A549 (cell line): Measurements from ENCODE around the gene OR2T10.
"Not testable (repeated sequence)": the region's sequence is repeated elsewhere in the genome, so short reads cannot be mapped to it uniquely, and the experiment has no call there.

Experiments
- CEBPB ChIP-seq, 2 experiments: fragments of >200 bp in 1 of 2; sonication (Bioruptor Twin) in 1 of 2; formaldehyde crosslinking in 1 of 2; IDR thresholded peaks; 2 replicates each; pipeline ENCODE4 v1.6.1; 2012 to 2016
- JUN ChIP-seq, 2 experiments: fragments of >200 bp; sonication (Bioruptor Twin); formaldehyde crosslinking; IDR thresholded peaks; 2 replicates in 1 of 2; 3 replicates in 1 of 2; pipeline ENCODE4 v1.6.1; 2016 to 2017
- JUNB ChIP-seq: fragments of >200 bp; sonication (Bioruptor Twin); formaldehyde crosslinking; IDR thresholded peaks from 2 replicates; pipeline ENCODE4 v1.6.1; 2016
- MAZ ChIP-seq: fragments of 150-350 bp; IDR thresholded peaks from 2 replicates; pipeline ENCODE4 v1.6.1; 2014; ENCODE audit warnings: antibody characterized with exemption, low read depth, low read length, borderline replicate concordance
- MYC ChIP-seq: IDR thresholded peaks from 2 replicates; pipeline ENCODE4 v1.6.1; 2012; ENCODE audit warnings: mild to moderate bottlenecking, inconsistent platforms, low read length, improper control_type of control experiment, borderline replicate concordance
- NPAS2 ChIP-seq: fragments of 250-450 bp; sonication (Bioruptor Pico); IDR thresholded peaks from 2 replicates; pipeline ENCODE4 v1.8.0; 2022; ENCODE audit warnings: mild to moderate bottlenecking, moderate library complexity, borderline replicate concordance
- POLR2A ChIP-seq: IDR thresholded peaks from 2 replicates; pipeline ENCODE4 v1.6.1; 2012; ENCODE audit warnings: mild to moderate bottlenecking, low read length
- RAD21 ChIP-seq, 2 experiments: fragments of >200 bp in 1 of 2; sonication (Bioruptor Twin) in 1 of 2; formaldehyde crosslinking in 1 of 2; IDR thresholded peaks in 1 of 2; conservative IDR thresholded peaks in 1 of 2; 2 replicates in 1 of 2; 3 replicates in 1 of 2; pipeline ENCODE4 v1.6.1; 2012 to 2018; ENCODE audit warnings: inconsistent platforms in 1 of 2
- RCOR1 ChIP-seq: fragments of 150-350 bp; IDR thresholded peaks from 2 replicates; pipeline ENCODE4 v1.6.1; 2014; ENCODE audit warnings: antibody characterized with exemption, low read length, low read depth
- TF ChIP-seq, protein P1 (sequence below): fragments of 250-450 bp; sonication (Bioruptor Pico); IDR thresholded peaks from 2 replicates; pipeline ENCODE4 v1.5.0; 2021; ENCODE audit warnings: mild to moderate bottlenecking, moderate library complexity, borderline replicate concordance
- TF ChIP-seq, protein P2 (sequence below): fragments of >200 bp; sonication (Bioruptor Twin); formaldehyde crosslinking; IDR thresholded peaks from 3 replicates; pipeline ENCODE4 v1.5.1; 2016
- TF ChIP-seq, protein P3 (sequence below): fragments of 250-450 bp; sonication (Bioruptor Pico); IDR thresholded peaks from 2 replicates; pipeline ENCODE4 v1.5.0; 2020; ENCODE audit warnings: low read depth, mild to moderate bottlenecking, moderate library complexity
- TF ChIP-seq, protein P4 (sequence below): IDR thresholded peaks from 2 replicates; pipeline ENCODE4 v1.6.1; 2012
- TF ChIP-seq, protein P5 (sequence below): fragments of 450-650 bp; IDR thresholded peaks from 2 replicates; pipeline ENCODE4 v1.6.1; 2014; ENCODE audit warnings: antibody characterized with exemption

DNA sequence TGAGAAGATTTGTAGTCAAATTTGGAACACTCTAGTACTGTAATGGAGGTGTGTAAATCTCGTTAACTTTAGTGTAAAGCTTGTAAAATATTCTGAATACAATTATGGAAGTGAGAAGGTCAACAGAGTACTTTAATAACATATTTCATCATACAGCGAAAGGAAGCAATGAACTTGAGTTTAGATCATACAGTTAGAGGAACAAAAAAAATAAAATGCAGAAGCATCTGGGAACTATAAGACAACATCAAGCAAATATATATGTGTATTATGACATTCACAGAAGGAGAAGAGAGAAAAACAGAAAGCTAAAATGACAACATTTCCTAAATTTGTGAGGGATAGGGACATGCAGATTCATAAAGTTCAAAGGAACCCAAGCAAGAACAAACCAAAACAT, 28.5 kb downstream of the OR2T10 start:
- TF ChIP-seq CEBPB (IDR thresholded peaks at IDR 0.05); POLR2A; NPAS2 (CRISPR knock-in tag); MYC; JUNB; JUN (IDR thresholded peaks at IDR 0.05); RAD21 (conservative IDR thresholded peaks at IDR 0.05 in 1 of 2, IDR thresholded peaks at IDR 0.05 in 1 of 2); MAZ; RCOR1: not testable (repeated sequence)
- TF ChIP-seq, protein P1, sequence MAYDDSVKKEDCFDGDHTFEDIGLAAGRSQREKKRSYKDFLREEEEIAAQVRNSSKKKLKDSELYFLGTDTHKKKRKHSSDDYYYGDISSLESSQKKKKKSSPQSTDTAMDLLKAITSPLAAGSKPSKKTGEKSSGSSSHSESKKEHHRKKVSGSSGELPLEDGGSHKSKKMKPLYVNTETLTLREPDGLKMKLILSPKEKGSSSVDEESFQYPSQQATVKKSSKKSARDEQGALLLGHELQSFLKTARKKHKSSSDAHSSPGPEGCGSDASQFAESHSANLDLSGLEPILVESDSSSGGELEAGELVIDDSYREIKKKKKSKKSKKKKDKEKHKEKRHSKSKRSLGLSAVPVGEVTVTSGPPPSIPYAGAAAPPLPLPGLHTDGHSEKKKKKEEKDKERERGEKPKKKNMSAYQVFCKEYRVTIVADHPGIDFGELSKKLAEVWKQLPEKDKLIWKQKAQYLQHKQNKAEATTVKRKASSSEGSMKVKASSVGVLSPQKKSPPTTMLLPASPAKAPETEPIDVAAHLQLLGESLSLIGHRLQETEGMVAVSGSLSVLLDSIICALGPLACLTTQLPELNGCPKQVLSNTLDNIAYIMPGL (CRISPR knock-in tag): not testable (repeated sequence)
- TF ChIP-seq, protein P2, sequence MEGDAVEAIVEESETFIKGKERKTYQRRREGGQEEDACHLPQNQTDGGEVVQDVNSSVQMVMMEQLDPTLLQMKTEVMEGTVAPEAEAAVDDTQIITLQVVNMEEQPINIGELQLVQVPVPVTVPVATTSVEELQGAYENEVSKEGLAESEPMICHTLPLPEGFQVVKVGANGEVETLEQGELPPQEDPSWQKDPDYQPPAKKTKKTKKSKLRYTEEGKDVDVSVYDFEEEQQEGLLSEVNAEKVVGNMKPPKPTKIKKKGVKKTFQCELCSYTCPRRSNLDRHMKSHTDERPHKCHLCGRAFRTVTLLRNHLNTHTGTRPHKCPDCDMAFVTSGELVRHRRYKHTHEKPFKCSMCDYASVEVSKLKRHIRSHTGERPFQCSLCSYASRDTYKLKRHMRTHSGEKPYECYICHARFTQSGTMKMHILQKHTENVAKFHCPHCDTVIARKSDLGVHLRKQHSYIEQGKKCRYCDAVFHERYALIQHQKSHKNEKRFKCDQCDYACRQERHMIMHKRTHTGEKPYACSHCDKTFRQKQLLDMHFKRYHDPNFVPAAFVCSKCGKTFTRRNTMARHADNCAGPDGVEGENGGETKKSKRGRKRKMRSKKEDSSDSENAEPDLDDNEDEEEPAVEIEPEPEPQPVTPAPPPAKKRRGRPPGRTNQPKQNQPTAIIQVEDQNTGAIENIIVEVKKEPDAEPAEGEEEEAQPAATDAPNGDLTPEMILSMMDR: not testable (repeated sequence)
- TF ChIP-seq, protein P3, sequence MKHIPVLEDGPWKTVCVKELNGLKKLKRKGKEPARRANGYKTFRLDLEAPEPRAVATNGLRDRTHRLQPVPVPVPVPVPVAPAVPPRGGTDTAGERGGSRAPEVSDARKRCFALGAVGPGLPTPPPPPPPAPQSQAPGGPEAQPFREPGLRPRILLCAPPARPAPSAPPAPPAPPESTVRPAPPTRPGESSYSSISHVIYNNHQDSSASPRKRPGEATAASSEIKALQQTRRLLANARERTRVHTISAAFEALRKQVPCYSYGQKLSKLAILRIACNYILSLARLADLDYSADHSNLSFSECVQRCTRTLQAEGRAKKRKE (CRISPR knock-in tag): not testable (repeated sequence)
- TF ChIP-seq, protein P4, sequence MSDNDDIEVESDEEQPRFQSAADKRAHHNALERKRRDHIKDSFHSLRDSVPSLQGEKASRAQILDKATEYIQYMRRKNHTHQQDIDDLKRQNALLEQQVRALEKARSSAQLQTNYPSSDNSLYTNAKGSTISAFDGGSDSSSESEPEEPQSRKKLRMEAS: not testable (repeated sequence)
- TF ChIP-seq, protein P5, sequence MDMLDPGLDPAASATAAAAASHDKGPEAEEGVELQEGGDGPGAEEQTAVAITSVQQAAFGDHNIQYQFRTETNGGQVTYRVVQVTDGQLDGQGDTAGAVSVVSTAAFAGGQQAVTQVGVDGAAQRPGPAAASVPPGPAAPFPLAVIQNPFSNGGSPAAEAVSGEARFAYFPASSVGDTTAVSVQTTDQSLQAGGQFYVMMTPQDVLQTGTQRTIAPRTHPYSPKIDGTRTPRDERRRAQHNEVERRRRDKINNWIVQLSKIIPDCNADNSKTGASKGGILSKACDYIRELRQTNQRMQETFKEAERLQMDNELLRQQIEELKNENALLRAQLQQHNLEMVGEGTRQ: not testable (repeated sequence)
